Neural cell (in vitro differentiated cells): ENCODE results near the gene RAPGEF5. TPM values are rescaled to one million over a fixed set of nuclear protein-coding genes. Genes with fewer than 3 reads are reported as not detected.

Experiments used
- H2AFZ ChIP-seq: fragments of 200-600, 300-800 bp; sonication (generic), shearing (Covaris generic); 2 replicates; pipeline ENCODE4 v1.6.0; 2014; ENCODE audit warnings: low read depth, mild to moderate bottlenecking, antibody characterized with exemption, low read length, moderate library complexity
- H3F3A ChIP-seq: fragments of 200-600 bp; shearing (Covaris generic); 2 replicates; pipeline ENCODE4 v1.6.1; 2016; ENCODE audit warnings: mild to moderate bottlenecking, moderate library complexity, mixed read lengths, antibody characterized with exemption, low read length; ENCODE audit not compliant: insufficient read depth, poor library complexity, severe bottlenecking
- H3K27ac ChIP-seq: fragments of 200-600, 300-800 bp; sonication (generic), shearing (Covaris generic); 2 replicates; pipeline ENCODE4 v1.5.1; 2014; ENCODE audit warnings: mild to moderate bottlenecking, low read length, moderate library complexity
- H3K27me3 ChIP-seq: fragments of 300-800, 200-600 bp; sonication (generic), shearing (Covaris generic); 2 replicates; pipeline ENCODE4 v1.6.0; 2014; ENCODE audit warnings: mild to moderate bottlenecking, low read depth, low read length, moderate library complexity; ENCODE audit not compliant: insufficient read depth
- H3K36me3 ChIP-seq: fragments of 300-800, 200-600 bp; sonication (generic), shearing (Covaris generic); 2 replicates; pipeline ENCODE4 v1.5.1; 2014; ENCODE audit warnings: mild to moderate bottlenecking, antibody characterized with exemption, low read length, moderate library complexity; ENCODE audit not compliant: insufficient read depth
- H3K4me2 ChIP-seq: fragments of 300-800, 200-600 bp; sonication (generic), shearing (Covaris generic); 2 replicates; pipeline ENCODE4 v1.6.0; 2014; ENCODE audit warnings: mild to moderate bottlenecking, low read length
- H3K4me3 ChIP-seq: fragments of 300-800, 200-600 bp; sonication (generic), shearing (Covaris generic); 2 replicates; pipeline ENCODE4 v1.5.1; 2014; ENCODE audit warnings: mild to moderate bottlenecking, low read length, moderate library complexity
- H3K79me2 ChIP-seq: fragments of 200-600 bp; shearing (Covaris generic); replicated peaks from 2 replicates; pipeline ENCODE4 v1.6.0; 2014; ENCODE audit warnings: mild to moderate bottlenecking, low read length, moderate library complexity; ENCODE audit not compliant: insufficient read depth
- H3K9ac ChIP-seq: fragments of 300-800, 200-600 bp; sonication (generic), shearing (Covaris generic); 2 replicates; pipeline ENCODE4 v1.6.1; 2016; ENCODE audit warnings: mild to moderate bottlenecking, low read length, mixed read lengths
- H3K9me2 ChIP-seq: fragments of 200-600 bp; shearing (Covaris generic); 2 replicates; pipeline ENCODE4 v1.6.1; 2016; ENCODE audit warnings: mild to moderate bottlenecking, low read length, mixed read lengths; ENCODE audit not compliant: insufficient read depth
- H3K9me3 ChIP-seq: fragments of 200-600, 300-800 bp; sonication (generic), shearing (Covaris generic); 2 replicates; pipeline ENCODE4 v1.6.1; 2016; ENCODE audit warnings: mild to moderate bottlenecking, mixed run types, low read length, moderate library complexity, mixed read lengths
- H4K20me1 ChIP-seq: fragments of 200-600 bp; shearing (Covaris generic); 2 replicates; pipeline ENCODE4 v1.6.1; 2016; ENCODE audit warnings: mild to moderate bottlenecking, mixed run types; ENCODE audit not compliant: insufficient read depth
- EP300 ChIP-seq: fragments of 450-650 bp; conservative IDR thresholded peaks from 2 replicates; pipeline ENCODE4 v1.6.1; 2014; ENCODE audit warnings: antibody characterized with exemption, mild to moderate bottlenecking, moderate library complexity; ENCODE audit not compliant: poor library complexity, severe bottlenecking
- EZH2 ChIP-seq: fragments of 200-600, 300-800 bp; shearing (Covaris generic), sonication (generic); IDR thresholded peaks from 2 replicates; pipeline ENCODE4 v1.6.1; 2014; ENCODE audit warnings: antibody characterized with exemption, low read length, borderline replicate concordance, mild to moderate bottlenecking; ENCODE audit not compliant: insufficient read depth, poor library complexity, severe bottlenecking
- MXI1 ChIP-seq: fragments of 450-650 bp; conservative IDR thresholded peaks from 2 replicates; pipeline ENCODE4 v1.6.1; 2014; ENCODE audit warnings: antibody characterized with exemption, mild to moderate bottlenecking; ENCODE audit not compliant: poor library complexity, severe bottlenecking
- POLR2AphosphoS5 ChIP-seq: IDR thresholded peaks from 2 replicates; pipeline ENCODE4 v1.6.1; 2012
- RAD21 ChIP-seq: fragments of 450-650 bp; conservative IDR thresholded peaks from 2 replicates; pipeline ENCODE4 v1.6.1; 2014; ENCODE audit warnings: antibody characterized with exemption, mild to moderate bottlenecking, moderate library complexity
- TAF1 ChIP-seq: IDR thresholded peaks from 2 replicates; pipeline ENCODE4 v1.6.1; 2012; ENCODE audit warnings: low read depth
- polyA plus RNA-seq: library from polyadenylated mRNA; depleted of rRNA; stranded (reverse); fragments of >200 nt; gene quantifications from 2 replicates; pipeline ENCODE4 v1.2.3, GENCODE V29; 2014
- TF ChIP-seq, protein P1 (sequence below): IDR thresholded peaks from 2 replicates; pipeline ENCODE4 v1.6.1; 2012; ENCODE audit warnings: borderline replicate concordance
- TF ChIP-seq, protein P2 (sequence below): fragments of 450-650 bp; IDR thresholded peaks from 2 replicates; pipeline ENCODE4 v1.5.1; 2014; ENCODE audit warnings: antibody characterized with exemption, mild to moderate bottlenecking, moderate library complexity; ENCODE audit not compliant: poor library complexity, severe bottlenecking

The RAPGEF5 gene
- polyA plus RNA-seq, 1 donor from 2014 or later: 48.0 TPM

DNA sequence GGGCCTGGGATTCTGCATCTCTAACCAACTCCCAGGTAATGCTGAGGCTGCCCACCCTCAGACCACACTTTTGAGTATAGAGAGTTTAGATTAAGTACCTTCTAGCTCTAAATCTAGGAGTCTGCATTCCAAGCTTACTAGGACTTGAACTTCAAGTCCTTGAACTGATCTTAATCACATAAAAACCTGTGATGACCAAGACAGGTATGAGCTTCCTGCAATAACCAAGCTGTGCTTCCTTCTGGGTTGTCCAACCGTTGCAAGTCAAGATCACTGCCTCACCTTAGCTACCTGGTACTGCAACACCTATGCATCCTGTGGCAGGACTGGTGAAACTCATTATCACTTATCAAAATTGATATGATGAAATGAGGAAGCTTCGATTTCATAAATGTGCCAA lies 32.9 kb upstream of the RAPGEF5 start:
- H3K36me3 ChIP-seq: no peaks in the 10 kb centered on the region
- no peaks in the 10 kb centered on the region for H3F3A ChIP-seq
- no peaks in the 10 kb centered on the region for H3K9me3 ChIP-seq
- no peaks in the 10 kb centered on the region for H3K27me3 ChIP-seq
- H3K4me2 ChIP-seq: no peak overlapping the region
- no peak overlapping the region for H3K27ac ChIP-seq
- H3K4me3 ChIP-seq: no peak overlapping the region
- H4K20me1 ChIP-seq: no peaks in the 10 kb centered on the region
- H3K79me2 ChIP-seq: no peaks in the 10 kb centered on the region
- no peak overlapping the region for H2AFZ ChIP-seq
- no peak for TF ChIP-seq EP300
- no peak for TF ChIP-seq RAD21
- TF ChIP-seq TAF1: no peak
- TF ChIP-seq, protein P1, sequence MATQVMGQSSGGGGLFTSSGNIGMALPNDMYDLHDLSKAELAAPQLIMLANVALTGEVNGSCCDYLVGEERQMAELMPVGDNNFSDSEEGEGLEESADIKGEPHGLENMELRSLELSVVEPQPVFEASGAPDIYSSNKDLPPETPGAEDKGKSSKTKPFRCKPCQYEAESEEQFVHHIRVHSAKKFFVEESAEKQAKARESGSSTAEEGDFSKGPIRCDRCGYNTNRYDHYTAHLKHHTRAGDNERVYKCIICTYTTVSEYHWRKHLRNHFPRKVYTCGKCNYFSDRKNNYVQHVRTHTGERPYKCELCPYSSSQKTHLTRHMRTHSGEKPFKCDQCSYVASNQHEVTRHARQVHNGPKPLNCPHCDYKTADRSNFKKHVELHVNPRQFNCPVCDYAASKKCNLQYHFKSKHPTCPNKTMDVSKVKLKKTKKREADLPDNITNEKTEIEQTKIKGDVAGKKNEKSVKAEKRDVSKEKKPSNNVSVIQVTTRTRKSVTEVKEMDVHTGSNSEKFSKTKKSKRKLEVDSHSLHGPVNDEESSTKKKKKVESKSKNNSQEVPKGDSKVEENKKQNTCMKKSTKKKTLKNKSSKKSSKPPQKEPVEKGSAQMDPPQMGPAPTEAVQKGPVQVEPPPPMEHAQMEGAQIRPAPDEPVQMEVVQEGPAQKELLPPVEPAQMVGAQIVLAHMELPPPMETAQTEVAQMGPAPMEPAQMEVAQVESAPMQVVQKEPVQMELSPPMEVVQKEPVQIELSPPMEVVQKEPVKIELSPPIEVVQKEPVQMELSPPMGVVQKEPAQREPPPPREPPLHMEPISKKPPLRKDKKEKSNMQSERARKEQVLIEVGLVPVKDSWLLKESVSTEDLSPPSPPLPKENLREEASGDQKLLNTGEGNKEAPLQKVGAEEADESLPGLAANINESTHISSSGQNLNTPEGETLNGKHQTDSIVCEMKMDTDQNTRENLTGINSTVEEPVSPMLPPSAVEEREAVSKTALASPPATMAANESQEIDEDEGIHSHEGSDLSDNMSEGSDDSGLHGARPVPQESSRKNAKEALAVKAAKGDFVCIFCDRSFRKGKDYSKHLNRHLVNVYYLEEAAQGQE: no peak
- no peak for TF ChIP-seq POLR2AphosphoS5
- TF ChIP-seq, protein P2, sequence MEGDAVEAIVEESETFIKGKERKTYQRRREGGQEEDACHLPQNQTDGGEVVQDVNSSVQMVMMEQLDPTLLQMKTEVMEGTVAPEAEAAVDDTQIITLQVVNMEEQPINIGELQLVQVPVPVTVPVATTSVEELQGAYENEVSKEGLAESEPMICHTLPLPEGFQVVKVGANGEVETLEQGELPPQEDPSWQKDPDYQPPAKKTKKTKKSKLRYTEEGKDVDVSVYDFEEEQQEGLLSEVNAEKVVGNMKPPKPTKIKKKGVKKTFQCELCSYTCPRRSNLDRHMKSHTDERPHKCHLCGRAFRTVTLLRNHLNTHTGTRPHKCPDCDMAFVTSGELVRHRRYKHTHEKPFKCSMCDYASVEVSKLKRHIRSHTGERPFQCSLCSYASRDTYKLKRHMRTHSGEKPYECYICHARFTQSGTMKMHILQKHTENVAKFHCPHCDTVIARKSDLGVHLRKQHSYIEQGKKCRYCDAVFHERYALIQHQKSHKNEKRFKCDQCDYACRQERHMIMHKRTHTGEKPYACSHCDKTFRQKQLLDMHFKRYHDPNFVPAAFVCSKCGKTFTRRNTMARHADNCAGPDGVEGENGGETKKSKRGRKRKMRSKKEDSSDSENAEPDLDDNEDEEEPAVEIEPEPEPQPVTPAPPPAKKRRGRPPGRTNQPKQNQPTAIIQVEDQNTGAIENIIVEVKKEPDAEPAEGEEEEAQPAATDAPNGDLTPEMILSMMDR: no peak
- TF ChIP-seq EZH2: no peak
- H3K9ac ChIP-seq: no peak overlapping the region
- H3K9me2 ChIP-seq: no peaks in the 10 kb centered on the region

DNA sequence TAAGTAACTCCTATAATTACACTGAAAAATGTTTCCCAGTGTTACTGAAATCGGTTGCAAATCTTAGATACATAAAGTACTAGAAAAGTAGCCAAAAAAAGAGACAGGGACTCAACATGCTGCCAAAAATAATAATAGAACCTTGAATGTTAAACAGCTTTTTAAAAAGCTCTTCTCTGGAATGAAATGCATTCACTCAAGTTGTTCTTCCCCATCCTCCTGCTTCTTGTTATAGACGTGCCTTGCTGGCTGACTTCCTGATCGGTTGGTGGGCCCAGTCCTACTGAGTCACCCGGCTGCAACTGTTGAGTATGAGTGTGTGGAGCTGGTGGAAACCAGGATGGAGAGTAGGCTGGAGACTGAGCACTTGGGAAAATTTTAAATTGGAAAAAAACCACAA lies 30.6 kb upstream of the RAPGEF5 start:
- no peaks in the 10 kb centered on the region for H3K36me3 ChIP-seq
- H3K27ac ChIP-seq: no peak overlapping the region
- no peaks in the 10 kb centered on the region for H3K9me2 ChIP-seq
- no peaks in the 10 kb centered on the region for H4K20me1 ChIP-seq
- H3K27me3 ChIP-seq: no peaks in the 10 kb centered on the region
- H3K79me2 ChIP-seq: no peaks in the 10 kb centered on the region
- H3K9me3 ChIP-seq: no peaks in the 10 kb centered on the region
- H3K4me2 ChIP-seq: no peak overlapping the region
- no peak overlapping the region for H3K4me3 ChIP-seq
- no peaks in the 10 kb centered on the region for H3F3A ChIP-seq
- no peak overlapping the region for H2AFZ ChIP-seq
- H3K9ac ChIP-seq: no peak overlapping the region
- TF ChIP-seq, protein P2: no peak
- no peak for TF ChIP-seq MXI1
- TF ChIP-seq, protein P1: no peak
